HG03280 (cell line): ENCODE results near the gene FRMD6.

ENCODE experiments used
- ATAC-seq: cut with Tn5 transposase; IDR thresholded peaks from one replicate; pipeline ENCODE4 v1.9.1; 2021; ENCODE audit warnings: mild to moderate bottlenecking, moderate library complexity; ENCODE audit not compliant: unreplicated experiment

Gene FRMD6

DNA sequence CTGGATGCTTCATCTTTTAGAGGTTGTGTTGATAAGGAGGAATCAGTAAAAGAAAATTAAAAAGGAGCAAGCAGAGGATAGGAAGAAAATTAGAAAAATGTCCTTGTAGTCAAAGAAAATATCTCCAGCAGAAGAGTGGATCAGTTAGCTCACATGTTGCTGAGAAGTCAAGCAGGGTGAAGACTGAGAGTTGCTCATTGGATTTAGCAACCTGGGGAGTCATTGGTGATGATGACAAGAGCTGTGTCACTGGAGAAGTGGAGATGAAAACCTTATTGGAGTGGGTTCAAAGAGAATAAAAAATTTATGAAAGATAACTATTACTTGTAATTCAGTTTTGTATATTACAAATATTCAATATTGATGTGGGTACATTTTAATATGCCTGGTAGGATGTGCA lies 9.8 kb downstream of the FRMD6 start:
- no peak for ATAC-seq

DNA sequence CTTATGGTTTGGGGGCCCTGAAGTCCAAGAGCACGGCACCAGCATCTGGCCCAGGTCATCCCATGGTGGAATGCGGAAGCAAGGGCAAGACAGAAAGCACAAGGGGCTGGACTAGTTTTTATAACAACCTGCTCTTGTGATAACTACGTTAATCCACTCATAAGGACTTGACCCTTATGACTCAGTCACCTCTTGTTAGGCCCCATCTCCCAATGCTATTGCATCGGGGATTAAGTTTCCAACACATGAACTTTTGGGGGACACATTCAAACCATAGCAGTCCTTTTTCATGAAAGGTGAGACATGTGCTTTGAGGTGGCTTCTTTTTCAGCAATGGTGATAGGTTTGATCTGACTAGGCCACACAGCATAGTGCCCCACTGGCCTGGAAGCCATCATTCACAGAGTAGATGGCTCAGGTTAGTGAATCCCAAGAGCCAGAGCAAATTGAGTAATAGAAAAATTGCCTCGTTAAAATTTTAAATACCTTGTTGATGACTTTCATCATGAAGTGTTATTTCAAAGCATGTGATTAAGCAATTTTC lies 12.1 kb downstream of the FRMD6 start:
- ATAC-seq: no peak

DNA sequence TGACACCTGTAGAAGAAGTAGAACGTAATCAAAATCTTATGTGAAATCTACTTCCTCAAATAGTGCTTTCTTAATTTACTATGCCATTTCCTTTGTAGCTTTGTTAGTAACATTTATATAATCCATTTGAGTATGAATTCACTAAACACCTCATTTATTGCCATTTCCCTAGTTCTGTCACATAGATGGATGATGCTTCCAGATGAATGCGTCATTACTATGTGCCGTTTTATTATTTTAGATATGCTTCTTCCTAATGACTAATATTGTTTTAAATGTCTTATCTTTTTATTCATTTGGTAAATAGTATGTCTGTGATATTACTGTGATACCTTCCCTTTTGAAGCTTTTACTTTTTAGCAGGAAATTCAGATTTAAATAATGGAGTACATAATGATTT lies 14.4 kb downstream of the FRMD6 start:
- no peak for ATAC-seq

DNA sequence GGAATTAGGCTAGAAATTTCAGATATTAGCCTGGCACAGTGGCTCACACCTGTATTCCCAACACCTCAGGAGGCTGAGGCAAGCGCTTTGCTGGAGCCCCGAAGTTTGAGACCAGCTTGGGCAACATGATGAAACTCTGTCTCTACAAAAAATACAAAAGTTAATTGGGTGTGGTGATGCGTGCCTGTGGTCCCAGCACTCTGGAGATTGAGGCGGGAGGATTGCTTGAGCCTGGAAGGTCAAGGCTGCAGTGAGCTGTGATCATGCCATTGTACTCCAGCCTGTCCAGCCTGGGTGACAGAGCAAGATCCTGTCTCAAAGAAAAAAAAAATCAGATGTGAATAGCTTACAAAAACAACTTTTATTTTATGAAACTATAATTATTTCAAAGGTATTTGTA lies 15.1 kb downstream of the FRMD6 start:
- ATAC-seq: no peak

DNA sequence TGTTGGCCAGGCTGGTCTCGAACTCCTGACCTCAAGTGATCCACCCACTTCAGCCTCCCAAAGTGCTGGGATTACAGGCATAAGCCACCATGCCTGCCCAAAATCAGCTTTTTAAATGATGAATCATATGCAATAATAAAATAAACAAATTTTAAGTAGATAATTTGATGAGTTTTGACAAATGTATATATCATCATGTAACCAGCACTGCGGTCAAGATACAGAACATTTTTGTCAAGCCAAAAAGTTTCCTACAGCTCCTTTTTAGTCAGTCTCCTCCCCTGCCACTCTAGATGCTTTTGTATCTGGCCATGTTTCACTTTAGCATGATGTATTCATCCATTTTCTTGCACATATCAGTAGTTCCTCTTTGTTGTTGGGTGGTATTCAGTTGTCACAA lies 17.2 kb downstream of the FRMD6 start:
- ATAC-seq: no peak

DNA sequence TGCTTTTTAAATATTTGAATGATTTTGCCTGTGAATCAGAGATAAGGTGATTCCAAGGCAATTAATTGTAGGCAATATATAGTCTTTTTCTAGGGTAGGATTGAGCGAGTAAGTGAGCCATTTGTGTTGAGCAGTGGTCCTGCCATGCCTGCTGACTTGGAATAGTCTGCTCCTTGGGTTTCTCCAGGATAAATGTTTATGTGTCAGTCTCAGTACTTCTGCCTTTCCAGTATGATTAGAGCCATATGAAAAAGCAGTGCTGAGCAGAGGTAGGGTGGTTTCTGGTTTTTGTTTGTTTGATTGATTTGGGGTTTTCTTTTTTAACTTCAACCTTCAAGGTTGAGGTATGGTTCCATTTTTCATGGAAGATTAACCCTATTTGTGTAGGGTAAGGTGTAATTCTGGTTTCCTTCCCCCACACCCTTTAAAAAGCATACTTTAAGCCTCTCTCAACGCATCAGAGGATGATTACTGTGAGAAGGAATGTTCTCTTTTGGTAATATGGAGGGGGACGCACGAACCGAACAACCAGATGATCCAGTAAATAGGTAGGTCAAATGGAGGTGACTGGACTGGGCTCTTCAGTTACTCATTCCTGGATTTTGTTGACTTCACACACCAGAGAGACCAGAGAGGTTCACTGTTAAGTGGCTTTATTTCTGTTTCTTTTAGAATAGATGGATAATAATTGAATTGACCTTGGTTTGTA lies 22.7 kb downstream of the FRMD6 start:
- no peak for ATAC-seq

DNA sequence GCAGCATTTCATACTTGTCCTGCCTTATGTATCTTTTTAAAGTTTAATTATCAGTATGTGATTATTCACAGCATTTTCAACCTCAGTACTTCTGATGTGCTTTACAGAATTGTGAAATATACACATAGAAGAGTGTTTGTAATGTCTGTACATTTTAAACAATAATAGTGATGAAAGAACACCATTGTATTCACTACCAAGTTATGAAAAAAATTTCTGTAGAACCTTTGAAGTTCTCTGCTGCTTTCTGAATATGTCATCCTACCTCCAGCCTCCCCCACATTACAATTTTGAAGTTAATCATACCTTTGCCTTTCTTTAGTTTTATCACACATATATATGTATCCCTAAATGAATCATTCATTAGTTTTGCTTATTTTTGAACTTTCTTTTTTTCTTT lies 24.8 kb downstream of the FRMD6 start:
- ATAC-seq: no peak

DNA sequence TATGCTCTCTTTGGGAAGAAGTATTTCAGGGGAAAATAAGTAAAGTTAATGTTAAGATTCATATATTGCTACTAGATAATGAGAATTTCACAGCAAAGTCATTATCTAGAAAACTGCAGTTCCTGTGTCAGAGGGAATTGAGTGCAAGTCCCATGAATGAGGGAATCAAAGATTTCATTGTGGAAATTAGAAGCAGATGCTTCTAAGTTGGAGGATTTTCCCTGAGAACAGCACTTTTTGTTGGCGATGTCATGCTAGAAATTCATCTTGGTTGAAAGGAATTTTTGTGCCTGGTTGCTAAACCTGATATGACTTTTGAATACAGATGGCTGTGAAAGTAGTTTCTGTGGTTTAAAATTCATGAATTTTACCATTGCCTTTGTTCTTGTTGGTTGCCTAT lies 25.6 kb downstream of the FRMD6 start:
- no peak for ATAC-seq

DNA sequence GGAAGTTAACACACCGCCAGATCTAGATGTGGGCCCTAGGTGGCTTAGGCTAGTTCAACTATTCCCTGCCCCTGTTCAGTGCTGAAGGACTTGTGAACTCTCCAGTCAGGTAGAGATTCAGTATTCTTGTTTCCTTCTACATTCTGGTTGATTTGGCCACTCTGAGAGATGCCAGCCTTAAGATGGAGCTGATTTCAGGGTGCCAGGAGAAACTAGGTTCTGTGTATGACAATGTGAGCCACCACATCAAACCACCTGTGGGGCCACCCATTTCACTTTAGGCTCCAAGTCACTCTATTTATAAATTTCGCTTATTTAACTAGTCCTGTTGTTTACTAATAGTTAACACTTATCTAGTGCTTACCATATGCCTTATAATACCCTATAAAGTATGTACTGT lies 26.0 kb downstream of the FRMD6 start:
- no peak for ATAC-seq

DNA sequence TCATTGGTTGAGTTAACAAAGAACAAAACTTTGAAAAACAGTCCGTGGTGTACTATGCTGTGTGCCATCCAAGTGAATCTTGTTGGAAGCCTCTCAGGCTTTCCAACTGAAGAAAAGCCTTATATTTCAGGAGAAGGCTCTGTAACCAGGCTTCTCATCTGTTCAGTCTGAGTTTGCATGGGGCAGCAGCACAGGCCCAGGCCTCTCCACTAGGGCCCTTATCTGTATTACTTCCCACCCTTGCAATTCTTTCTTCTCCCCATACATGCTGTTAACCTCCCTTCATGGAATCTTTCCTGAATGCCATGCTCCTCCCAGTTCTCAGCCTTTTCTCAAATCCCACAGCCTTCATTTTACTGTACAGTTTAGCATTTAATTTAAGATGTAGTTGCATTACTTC lies 28.3 kb downstream of the FRMD6 start:
- no peak for ATAC-seq

DNA sequence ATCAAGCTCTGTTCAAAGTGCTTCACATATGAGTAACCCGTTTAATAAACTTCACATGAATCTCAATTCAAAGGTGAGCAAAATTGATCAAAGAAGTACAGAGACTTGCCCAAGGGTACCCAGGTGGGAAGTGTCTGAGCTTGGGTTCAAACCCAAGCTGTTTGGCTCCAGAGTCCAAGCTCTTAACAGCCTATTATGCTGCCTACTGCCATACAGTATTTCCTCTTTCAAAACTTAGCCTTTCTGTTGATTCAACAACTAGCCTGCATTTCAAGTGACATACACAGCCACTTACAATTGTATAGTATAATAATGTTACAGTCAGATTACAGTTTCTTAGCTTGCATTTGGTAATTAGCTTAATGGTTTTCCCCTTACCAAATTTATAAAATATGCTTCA lies 29.7 kb downstream of the FRMD6 start:
- no peak for ATAC-seq

DNA sequence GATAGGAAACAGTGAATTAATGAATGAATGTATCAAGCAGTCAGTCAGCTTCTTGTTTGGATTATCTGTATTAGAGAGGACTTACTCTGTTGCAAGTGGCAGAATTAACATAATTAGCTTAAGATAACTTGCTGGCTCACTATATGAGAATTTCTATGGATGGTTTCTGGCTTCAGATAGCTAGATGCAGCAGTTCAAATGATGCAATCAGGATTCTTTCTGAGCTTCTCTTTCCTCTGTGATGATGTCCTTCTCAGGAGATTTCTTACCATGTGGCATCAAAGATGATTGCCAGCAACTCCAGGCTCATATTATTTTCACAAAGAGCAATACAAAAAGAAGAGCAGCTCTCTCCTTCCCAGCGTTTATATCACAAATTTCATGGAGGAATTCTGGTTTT lies 30.7 kb downstream of the FRMD6 start:
- no peak for ATAC-seq

DNA sequence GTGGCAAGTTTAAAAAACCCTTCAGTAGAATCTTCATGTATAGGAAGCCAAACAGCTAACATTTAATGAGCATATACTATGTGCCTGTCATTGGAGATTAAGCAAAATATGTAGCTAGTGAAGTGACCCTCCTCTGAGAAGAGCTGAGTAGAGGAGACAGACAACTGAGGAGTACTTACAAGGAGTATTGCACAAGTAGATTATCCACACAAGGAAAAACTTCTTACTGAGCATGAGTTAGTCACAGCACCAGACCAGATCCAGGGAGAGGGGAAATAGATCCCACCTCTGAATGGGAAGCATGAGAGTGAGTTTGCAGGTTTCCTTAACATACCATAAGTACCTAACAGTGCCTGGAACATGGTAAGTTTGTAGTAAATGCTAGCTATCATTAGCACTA lies 33.0 kb downstream of the FRMD6 start:
- no peak for ATAC-seq

DNA sequence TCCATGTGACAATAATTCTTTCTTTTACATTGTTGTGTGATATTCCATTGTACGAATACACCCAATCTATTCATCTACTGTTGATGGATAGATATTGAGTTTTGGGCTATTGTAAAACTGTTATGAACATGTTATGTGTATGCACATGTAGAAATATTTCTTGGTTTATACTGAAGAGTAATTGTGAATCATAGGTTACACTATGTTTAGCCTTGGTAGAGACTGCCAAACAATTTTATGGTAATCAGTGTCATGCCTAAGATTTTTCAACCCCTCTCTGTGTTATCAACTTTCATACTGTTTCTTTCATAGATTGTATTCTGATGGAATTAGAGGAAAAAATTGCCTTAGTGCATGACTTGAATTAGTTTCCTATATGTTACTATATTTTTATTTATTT lies 39.5 kb downstream of the FRMD6 start:
- ATAC-seq: no peak

DNA sequence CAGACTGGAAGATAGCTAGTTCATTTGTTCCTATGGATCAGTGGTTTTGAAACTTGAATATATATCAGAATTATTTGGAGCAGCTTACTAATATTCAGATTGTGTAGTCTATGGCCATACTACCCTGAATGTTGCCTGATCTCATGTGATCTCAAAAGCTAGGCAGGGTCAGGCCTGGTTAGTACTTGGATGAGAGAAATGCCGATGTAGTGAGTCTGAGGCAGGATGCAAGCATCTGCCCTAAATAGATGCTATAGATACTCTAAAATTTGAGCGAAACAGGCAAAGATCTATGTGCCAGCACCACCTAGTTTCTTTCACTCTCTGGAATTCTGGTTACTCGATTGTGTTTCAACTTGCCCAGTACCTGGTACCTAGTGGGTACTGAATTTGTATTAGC lies 40.9 kb downstream of the FRMD6 start:
- ATAC-seq: no peak

DNA sequence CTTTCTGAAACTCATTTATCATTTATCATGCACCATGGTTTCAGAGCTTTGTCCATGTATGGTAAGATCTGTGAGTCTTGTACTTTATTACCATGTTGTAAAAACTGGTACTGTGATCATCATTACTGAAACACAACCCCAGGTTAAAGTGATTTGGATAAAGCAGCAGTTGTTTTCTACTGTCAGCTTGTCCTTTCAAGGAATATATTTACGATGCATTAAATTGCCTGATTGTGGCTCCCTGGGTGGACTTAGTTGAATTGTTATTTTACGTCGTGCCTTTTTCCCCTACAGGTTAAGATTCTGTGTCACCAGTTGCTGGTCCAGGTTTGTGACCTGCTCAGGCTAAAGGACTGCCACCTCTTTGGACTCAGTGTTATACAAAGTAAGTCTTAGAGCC lies 46.1 kb downstream of the FRMD6 start:
- no peak for ATAC-seq

DNA sequence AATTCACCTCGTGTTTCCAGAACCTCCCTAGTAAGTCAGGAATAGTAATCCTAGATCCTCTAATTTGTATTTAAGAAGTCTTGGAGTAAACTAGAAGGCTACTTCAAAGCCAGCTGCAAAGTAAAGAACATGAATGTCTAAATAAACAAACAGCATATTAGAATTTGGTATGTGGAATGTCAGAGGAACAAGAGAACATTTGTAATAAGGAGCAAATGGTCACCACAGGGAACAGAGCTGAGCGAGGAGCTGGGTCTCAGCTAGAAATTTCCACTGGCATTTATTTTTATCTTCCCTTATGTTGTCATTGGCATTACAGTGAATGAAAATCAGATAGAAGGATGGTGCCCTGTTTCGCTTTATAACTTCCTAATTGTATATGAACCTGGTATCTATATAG lies 50.2 kb downstream of the FRMD6 start:
- no peak for ATAC-seq

DNA sequence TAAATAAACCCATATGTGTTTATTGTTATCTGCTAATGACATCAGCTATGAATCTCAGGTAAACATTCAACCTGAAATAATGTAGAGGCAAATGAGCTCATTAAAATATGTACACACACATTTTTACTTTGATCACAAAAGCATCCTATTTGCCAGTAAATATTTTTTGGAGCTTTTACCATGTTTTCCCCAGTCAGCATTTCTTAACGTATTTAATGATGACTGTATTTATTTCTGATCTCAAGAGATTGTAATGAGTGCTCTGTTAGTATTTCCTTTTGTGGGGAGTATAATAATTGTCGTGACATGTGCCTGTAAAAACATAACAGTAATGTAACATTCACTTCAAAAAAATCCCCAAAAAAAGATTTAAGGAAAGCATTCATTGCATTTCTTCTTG lies 52.1 kb downstream of the FRMD6 start:
- no peak for ATAC-seq

DNA sequence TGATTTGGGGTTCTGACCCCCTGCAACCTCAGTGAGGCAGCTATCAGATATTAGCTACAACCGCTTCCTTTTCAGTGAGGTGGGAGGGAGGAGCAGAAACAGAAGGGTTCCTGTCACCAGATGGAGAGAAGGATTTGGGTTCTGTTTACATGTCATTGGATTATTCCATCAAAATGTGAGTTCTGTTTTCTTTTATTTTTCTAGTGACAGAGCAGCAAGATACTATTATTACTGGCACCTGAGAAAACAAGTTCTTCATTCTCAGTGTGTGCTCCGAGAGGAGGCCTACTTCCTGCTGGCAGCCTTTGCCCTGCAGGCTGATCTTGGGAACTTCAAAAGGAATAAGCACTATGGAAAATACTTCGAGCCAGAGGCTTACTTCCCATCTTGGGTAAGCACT lies 52.8 kb downstream of the FRMD6 start:
- ATAC-seq: no peak

DNA sequence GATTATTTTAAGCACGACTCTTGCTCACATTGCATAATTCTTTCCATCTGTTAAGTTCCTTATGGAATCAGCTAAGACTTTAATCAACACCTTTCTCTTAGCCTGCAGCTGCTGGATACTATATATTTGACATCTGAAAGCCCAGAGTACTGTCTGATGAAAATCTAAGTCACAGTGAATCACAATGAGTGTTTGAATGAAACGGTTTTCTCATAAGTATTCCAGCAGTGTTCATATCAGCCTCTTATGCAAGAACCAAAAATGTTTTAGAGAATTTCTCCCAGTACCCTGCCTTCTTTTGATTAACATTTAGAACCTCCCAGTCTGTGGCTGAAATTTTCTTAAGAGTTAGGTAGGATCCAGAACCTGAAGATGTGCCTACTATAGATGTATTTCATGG lies 55.6 kb downstream of the FRMD6 start:
- ATAC-seq: no peak

DNA sequence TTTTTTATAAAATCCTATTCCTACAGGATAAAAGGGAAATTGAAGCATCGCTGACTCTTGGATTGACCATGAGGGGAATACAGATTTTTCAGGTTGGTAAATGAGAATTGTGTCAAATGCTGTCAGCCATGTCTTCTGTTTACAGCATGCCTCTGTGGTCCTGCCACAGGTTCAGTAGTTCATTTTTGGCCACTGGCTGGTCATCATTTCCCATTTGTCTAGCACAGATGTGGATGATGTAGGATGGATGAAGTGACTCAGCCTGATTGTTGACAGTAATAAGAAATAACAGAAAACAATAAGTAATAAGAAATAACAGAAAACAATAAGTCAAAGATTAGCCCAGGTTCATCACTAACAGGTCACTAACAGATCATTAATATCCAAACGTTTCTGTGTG lies 59.8 kb downstream of the FRMD6 start:
- ATAC-seq: no peak

DNA sequence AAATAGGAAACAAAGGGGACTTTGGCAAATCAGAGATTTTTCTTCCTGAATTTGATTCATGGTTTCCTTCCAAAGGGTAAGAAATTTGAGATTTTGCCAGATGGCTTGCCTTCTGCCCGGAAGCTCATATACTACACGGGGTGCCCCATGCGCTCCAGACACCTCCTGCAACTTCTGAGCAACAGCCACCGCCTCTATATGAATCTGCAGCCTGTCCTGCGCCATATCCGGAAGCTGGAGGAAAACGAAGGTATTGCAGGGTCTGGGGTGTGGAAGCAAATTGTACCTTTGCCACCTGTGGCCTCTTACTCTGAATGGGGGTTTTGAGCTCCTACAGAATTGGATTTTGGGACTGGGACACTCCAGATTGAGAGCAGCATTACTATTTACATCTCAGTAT lies 63.5 kb downstream of the FRMD6 start:
- no peak for ATAC-seq

DNA sequence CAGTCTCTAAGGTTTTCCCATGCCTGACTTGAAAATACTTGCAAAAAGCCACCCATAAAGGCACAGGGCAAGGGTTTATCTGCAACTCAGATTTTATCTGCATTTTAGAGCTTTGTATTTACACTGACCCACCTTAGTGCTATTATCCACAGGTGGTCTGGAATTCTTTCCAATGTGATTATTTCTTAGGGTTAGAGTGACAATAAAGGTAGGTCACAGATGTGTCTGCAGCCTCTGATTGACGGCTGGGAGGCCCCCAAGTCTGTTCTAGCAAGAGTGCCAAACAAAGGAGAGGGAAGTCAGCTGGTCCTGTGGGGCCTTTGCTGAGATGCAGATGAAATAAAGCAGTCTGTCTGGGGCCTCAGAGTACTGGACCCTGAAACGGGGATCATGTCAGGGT lies 64.0 kb downstream of the FRMD6 start:
- no peak for ATAC-seq
